Measurements from ENCODE around the gene NCAPD3. TPM values are rescaled to one million over a fixed set of nuclear protein-coding genes. Genes with fewer than 3 reads are reported as not detected.
A peak's percentile ranks its signal among the peaks of the same experiment; 100 is the strongest.
"Not testable (repeated sequence)": the region's sequence is repeated elsewhere in the genome, so short reads cannot be mapped to it uniquely, and the experiment has no call there.

Gene NCAPD3
- total and polyA plus RNA-seq, 5 donors from 2014 or later, result 12.9 to 38.2 (median 15.3) TPM

DNA sequence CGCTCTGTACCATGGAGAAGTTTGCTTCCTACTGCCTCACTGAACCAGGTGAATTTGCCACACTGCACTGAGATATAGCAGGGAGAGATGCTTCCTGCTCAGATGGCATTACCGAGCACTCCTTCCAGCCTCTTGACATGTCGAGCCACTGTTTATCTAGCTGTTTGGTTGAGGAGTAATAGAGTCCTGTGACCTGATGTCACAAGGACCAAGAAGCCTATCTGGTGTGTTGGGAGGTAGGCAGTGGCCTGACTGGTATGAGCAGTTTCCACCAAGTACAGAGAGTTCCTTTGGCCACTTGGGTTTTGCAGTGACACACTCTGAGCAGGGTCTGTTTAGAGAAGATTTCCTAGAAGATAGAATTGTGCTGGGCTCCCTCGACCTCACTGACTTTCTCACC, 34.8 kb upstream of the NCAPD3 start:
- Histone ChIP-seq H3K4me3 (ENCODE audit: low read depth, low read length) (no peak overlapping the region), H3K9me3 (ENCODE audit: control insufficient read depth in 2 of 2, low read length in 2 of 2) (no peaks in the 10 kb centered on the region), H3K27ac (ENCODE audit: insufficient read depth, low read length, poor library complexity, severe bottlenecking) (no peak overlapping the region), H3K4me1 (ENCODE audit: control insufficient read depth, insufficient read depth, low read length, poor library complexity, severe bottlenecking) (peaks cover 8% of the 10 kb centered on the region), H3K27me3 (ENCODE audit: control insufficient read depth, insufficient read depth, low read length) (no peaks in the 10 kb centered on the region), H3K36me3 (ENCODE audit: control insufficient read depth, insufficient read depth, low read length) (peaks cover 56% of the 10 kb centered on the region)
- no peaks in the 10 kb centered on the region for H3K27me3 Mint-ChIP-seq
- peak overlapping the region in 1 of 4 donors; percentile 29 for H3K4me3 Mint-ChIP-seq
- no peak for ATAC-seq (ENCODE audit: low read depth in 2 of 2)
- peaks cover 25% of the 10 kb centered on the region for H3K36me3 Mint-ChIP-seq
- H3K9me3 Mint-ChIP-seq, result no peaks in the 10 kb centered on the region
- H3K27ac Mint-ChIP-seq, result peak overlapping the region in 1 of 3 donors; percentile 17
- DNase-seq, result no peak
- peaks cover 16 to 22% (median 20%) of the 10 kb centered on the region in 4 donors for H3K4me1 Mint-ChIP-seq

DNA sequence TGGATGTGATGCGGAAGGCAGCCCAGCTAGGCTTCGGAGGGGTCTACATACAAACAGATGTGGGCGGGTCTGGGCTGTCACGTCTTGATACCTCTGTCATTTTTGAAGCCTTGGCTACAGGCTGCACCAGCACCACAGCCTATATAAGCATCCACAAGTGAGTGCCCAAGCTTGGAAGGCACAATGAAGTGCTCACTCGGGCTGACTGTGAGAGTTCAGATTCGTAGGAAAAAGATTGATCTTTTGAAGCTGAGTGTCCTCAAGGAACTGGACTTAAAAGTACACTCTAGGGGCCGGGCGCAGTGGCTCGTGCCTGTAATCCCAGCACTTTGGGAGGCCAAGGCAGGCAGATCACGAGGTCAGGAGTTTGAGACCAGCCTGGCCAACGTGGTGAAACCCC, 33.3 kb upstream of the NCAPD3 start:
- no peaks in the 10 kb centered on the region for H3K27me3 Mint-ChIP-seq
- Histone ChIP-seq H3K4me3 (ENCODE audit: low read depth, low read length) (no peak overlapping the region), H3K27ac (ENCODE audit: insufficient read depth, low read length, poor library complexity, severe bottlenecking) (no peak overlapping the region), H3K4me1 (ENCODE audit: control insufficient read depth, insufficient read depth, low read length, poor library complexity, severe bottlenecking) (peaks cover 18% of the 10 kb centered on the region), H3K9me3 (ENCODE audit: control insufficient read depth in 2 of 2, low read length in 2 of 2) (no peaks in the 10 kb centered on the region), H3K36me3 (ENCODE audit: control insufficient read depth, insufficient read depth, low read length) (peaks cover 46% of the 10 kb centered on the region), H3K27me3 (ENCODE audit: control insufficient read depth, insufficient read depth, low read length) (no peaks in the 10 kb centered on the region)
- no peak overlapping the region for H3K27ac Mint-ChIP-seq
- ATAC-seq (ENCODE audit: low read depth in 2 of 2) (no peak), DNase-seq (no peak)
- peaks cover 25% of the 10 kb centered on the region for H3K36me3 Mint-ChIP-seq
- peaks cover 22 to 37% (median 28%) of the 10 kb centered on the region in 4 donors for H3K4me1 Mint-ChIP-seq
- no peaks in the 10 kb centered on the region for H3K9me3 Mint-ChIP-seq
- H3K4me3 Mint-ChIP-seq, result no peak overlapping the region

DNA sequence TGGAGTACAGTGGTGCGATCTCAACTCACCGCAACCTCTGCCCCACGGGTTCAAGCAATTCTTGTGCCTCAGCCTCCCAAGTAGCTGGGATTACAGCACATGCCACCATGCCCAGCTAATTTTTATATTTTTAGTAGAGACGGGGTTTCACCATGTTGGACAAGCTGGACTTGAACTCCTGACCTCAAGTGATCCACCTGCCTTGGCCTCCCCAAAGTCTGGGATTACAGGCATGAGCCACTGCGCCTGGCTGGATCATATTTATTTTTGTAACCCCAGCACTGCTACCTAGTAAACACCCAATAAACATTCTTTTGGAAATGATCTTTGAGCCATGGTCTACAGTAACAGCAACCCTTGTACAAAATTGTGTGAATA, 31.4 kb upstream of the NCAPD3 start:
- Mint-ChIP-seq H3K4me3 (peak overlapping the region in 3 of 4 donors; percentile 56 to 92 (median 70)), H3K36me3 (peaks cover 19% of the 10 kb centered on the region)
- not testable (repeated sequence) for ATAC-seq (ENCODE audit: low read depth in 2 of 2)

DNA sequence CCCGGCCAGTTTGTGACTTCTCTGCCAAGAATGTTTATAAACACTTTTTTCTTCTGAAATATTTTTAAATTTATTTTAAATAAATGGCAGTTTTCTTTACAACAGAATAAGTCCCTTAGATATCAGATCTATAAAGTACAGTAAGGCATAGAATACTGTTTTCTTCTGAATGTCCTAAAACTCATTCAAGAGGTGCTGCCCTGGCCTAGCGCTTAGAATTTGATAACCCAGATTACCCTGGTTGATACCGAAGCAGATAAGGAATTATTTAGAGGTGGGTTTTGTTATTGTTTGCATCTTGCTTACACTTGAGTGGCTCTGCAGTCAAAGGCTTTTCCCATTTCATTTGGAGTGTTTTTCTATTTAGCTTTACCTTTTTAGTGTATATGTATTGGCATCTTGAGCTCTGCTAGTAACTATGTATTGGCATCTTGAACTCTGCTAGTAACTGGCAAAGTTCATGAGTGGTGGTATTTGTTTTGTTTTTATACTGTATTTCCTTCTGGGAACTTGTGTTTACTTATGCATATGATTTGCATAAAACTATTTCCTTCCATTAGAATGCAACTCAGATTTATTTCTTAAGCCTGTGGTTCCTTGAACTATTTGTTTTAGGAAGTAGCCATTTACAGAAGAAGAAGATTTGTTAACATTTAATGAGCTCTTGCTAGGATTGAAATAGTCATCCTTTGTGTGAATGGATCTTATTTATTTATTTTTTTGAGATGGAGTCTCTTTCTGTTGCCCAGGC, 30.8 kb upstream of the NCAPD3 start:
- H3K27me3 ChIP-seq (ENCODE audit: control insufficient read depth, insufficient read depth, low read length), result no peaks in the 10 kb centered on the region
- Mint-ChIP-seq H3K9me3 (no peaks in the 10 kb centered on the region), H3K27me3 (no peaks in the 10 kb centered on the region), H3K4me1 (peaks cover 23 to 48% (median 33%) of the 10 kb centered on the region in 4 donors), H3K27ac (peak overlapping the region in 1 of 3 donors; percentile 13), H3K4me3 (peak overlapping the region; percentile 92 to 100 (median 98)), H3K36me3 (peaks cover 16% of the 10 kb centered on the region)
- H3K4me1 ChIP-seq (ENCODE audit: control insufficient read depth, insufficient read depth, low read length, poor library complexity, severe bottlenecking), result peaks cover 27% of the 10 kb centered on the region
- H3K4me3 ChIP-seq (ENCODE audit: low read depth, low read length), result peak overlapping the region; percentile 81
- ATAC-seq (ENCODE audit: low read depth in 2 of 2) (no peak), DNase-seq (no peak)
- peaks cover 39% of the 10 kb centered on the region for H3K36me3 ChIP-seq (ENCODE audit: control insufficient read depth, insufficient read depth, low read length)
- H3K27ac ChIP-seq (ENCODE audit: insufficient read depth, low read length, poor library complexity, severe bottlenecking), result no peak overlapping the region
- no peaks in the 10 kb centered on the region for H3K9me3 ChIP-seq (ENCODE audit: control insufficient read depth in 2 of 2, low read length in 2 of 2)

More for the DNA sequence above, 31.4 kb upstream of the NCAPD3 start:
- DNase-seq; H3K27me3 Mint-ChIP-seq; H3K27ac Mint-ChIP-seq; H3K9me3 ChIP-seq (ENCODE audit: control insufficient read depth in 2 of 2, low read length in 2 of 2); H3K27ac ChIP-seq (ENCODE audit: insufficient read depth, low read length, poor library complexity, severe bottlenecking); H3K9me3 Mint-ChIP-seq; H3K4me3 ChIP-seq (ENCODE audit: low read depth, low read length); H3K27me3 ChIP-seq (ENCODE audit: control insufficient read depth, insufficient read depth, low read length): not testable (repeated sequence)
- H3K4me1 Mint-ChIP-seq, result peaks cover 23 to 48% (median 33%) of the 10 kb centered on the region in 4 donors
- Histone ChIP-seq H3K36me3 (ENCODE audit: control insufficient read depth, insufficient read depth, low read length) (peaks cover 39% of the 10 kb centered on the region), H3K4me1 (ENCODE audit: control insufficient read depth, insufficient read depth, low read length, poor library complexity, severe bottlenecking) (peaks cover 27% of the 10 kb centered on the region)

DNA sequence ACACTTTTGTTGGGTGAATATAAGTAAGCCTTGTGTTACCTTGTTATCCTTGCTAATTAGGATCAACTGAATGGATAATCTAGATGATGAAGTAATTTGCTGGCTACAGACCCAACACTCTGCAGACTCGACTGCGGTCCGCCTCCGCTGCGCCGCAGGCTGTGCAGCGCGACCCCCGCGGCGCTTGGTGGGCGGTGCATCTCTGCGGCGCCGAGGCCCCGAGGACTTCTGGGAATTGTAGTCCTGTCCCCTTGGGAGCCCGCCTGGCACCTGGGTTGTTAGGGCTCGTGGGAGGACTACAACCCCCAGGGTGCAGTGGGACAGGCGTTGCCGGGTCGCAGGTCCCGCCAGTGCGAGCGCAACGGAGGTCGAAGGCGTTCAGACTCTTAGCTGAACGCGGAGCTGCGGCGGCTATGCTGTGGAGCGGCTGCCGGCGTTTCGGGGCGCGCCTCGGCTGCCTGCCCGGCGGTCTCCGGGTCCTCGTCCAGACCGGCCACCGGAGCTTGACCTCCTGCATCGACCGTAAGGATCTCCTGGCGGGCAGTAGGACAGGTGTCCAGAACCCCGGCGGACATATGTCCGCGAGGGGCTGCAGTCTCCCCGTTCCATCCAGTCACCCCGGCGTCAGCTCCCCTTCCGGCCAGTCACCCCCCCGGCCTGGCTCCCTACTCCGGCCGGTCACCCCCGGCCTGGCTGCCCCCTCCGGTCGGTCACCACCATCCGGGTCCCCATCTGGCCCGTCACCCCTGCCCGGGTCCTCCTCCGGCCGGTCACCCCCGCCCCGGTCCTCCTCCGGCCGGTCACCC, 29.6 kb upstream of the NCAPD3 start, which contains the start of the genes ACAD8 and THYN1:
Gene ACAD8 (plus strand): TSS at position 381 of the 806 bp plus-strand sequence. CDS start 33 bp downstream, at position 414.
Gene THYN1 (minus strand): TSS at position 165 of the 806 bp plus-strand sequence. CDS start 470 bp downstream, outside the sequence.
- Histone ChIP-seq H3K27me3 (ENCODE audit: control insufficient read depth, insufficient read depth, low read length) (no peaks in the 10 kb centered on the region), H3K4me3 (ENCODE audit: low read depth, low read length) (peak within 1 kb of the TSS; percentile 100), H3K27ac (ENCODE audit: insufficient read depth, low read length, poor library complexity, severe bottlenecking) (peak within 1 kb of the TSS; percentile 63), H3K4me1 (ENCODE audit: control insufficient read depth, insufficient read depth, low read length, poor library complexity, severe bottlenecking) (peaks cover 27% of the 10 kb centered on the region), H3K36me3 (ENCODE audit: control insufficient read depth, insufficient read depth, low read length) (peaks cover 39% of the 10 kb centered on the region), H3K9me3 (ENCODE audit: control insufficient read depth in 2 of 2, low read length in 2 of 2) (no peaks in the 10 kb centered on the region)
- DNase-seq, result peak; percentile 94 to 98 (median 96)
- H3K27ac Mint-ChIP-seq, result peak within 1 kb of the TSS; percentile 45 to 93 (median 92)
- H3K27me3 Mint-ChIP-seq, result no peaks in the 10 kb centered on the region
- peak within 1 kb of the TSS; percentile 92 to 100 (median 98) for H3K4me3 Mint-ChIP-seq
- ATAC-seq (ENCODE audit: low read depth in 2 of 2), result peak; percentile 100
- peaks cover 14% of the 10 kb centered on the region for H3K36me3 Mint-ChIP-seq
- H3K9me3 Mint-ChIP-seq, result no peaks in the 10 kb centered on the region
- peaks cover 28 to 48% (median 37%) of the 10 kb centered on the region in 4 donors for H3K4me1 Mint-ChIP-seq

DNA sequence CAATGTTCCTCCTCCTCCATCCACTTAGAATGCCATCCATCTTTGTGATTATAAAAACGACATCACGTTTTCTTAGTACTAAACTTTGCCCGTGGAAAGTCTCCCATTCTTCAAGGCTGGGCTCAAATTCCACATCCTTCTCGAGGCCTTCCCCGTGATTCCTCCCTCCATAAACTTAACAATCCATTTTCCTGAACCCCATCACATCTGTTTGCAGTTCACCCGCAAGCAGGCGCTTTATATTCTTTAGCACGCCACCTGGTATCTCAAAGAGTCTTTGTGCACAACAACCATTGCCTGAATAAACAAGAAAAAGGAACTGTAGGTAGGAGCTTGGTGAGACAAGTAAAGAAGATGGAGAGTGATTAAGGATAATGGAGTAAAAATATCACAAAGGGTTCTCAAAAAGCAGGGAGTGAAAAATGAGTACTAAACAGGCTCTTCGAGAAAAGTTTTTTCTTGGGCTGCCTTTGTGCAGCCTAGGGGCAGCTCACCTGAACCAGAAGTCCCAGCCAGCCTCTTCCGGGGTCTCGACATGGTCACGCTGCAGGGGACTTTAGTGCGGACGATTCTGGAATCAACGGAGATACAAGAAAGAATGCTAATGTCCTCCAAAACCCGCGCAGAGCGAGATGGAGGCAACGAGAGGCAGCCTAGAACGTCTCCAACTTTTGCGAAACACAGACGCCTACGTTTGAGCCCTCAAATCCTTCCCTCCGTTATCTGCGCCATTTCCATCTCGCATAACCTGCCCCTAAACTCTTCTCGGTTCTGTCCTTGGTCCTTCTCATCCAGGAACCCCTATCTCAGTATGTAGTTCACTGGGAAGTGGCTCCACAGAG, 28.8 kb upstream of the NCAPD3 start:
- ATAC-seq (ENCODE audit: low read depth in 2 of 2), result peak; percentile 1 to 3
- peaks cover 27% of the 10 kb centered on the region for H3K4me1 ChIP-seq (ENCODE audit: control insufficient read depth, insufficient read depth, low read length, poor library complexity, severe bottlenecking)
- peak overlapping the region; percentile 45 to 93 (median 92) for H3K27ac Mint-ChIP-seq
- peaks cover 22% of the 10 kb centered on the region for H3K36me3 Mint-ChIP-seq
- no peaks in the 10 kb centered on the region for H3K9me3 Mint-ChIP-seq
- peaks cover 28 to 48% (median 37%) of the 10 kb centered on the region in 4 donors for H3K4me1 Mint-ChIP-seq
- DNase-seq, result no peak
- H3K27ac ChIP-seq (ENCODE audit: insufficient read depth, low read length, poor library complexity, severe bottlenecking), result peak overlapping the region; percentile 53
- H3K9me3 ChIP-seq (ENCODE audit: control insufficient read depth in 2 of 2, low read length in 2 of 2), result no peaks in the 10 kb centered on the region
- H3K4me3 Mint-ChIP-seq, result peak overlapping the region; percentile 92 to 100 (median 98)
- no peaks in the 10 kb centered on the region for H3K27me3 ChIP-seq (ENCODE audit: control insufficient read depth, insufficient read depth, low read length)
- peak overlapping the region; percentile 100 for H3K4me3 ChIP-seq (ENCODE audit: low read depth, low read length)
- H3K36me3 ChIP-seq (ENCODE audit: control insufficient read depth, insufficient read depth, low read length), result peaks cover 41% of the 10 kb centered on the region
- no peaks in the 10 kb centered on the region for H3K27me3 Mint-ChIP-seq

DNA sequence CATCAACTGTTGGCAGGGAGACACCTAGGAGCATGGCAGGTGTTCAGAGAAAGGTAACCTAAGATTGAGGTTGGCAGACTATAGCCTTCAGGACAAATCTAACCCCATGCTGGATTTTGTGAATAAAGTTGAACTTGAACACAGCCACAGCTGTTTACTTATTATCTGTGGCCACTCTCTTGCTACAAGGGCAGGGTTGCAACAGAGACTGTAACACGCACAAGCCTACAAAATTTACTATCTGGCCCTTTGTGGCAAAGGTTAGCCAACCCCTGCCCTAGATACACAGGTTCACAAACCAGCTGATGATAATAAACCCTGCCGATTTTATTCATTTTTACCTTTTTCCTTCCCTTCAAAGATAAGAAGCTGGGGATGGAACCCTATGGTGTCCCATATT, 26.9 kb upstream of the NCAPD3 start:
- H3K36me3 Mint-ChIP-seq, result peaks cover 24% of the 10 kb centered on the region
- no peak overlapping the region for H3K4me3 Mint-ChIP-seq
- H3K4me1 ChIP-seq (ENCODE audit: control insufficient read depth, insufficient read depth, low read length, poor library complexity, severe bottlenecking), result peaks cover 27% of the 10 kb centered on the region
- H3K27me3 ChIP-seq (ENCODE audit: control insufficient read depth, insufficient read depth, low read length), result no peaks in the 10 kb centered on the region
- peaks cover 21 to 44% (median 35%) of the 10 kb centered on the region in 4 donors for H3K4me1 Mint-ChIP-seq
- no peaks in the 10 kb centered on the region for H3K27me3 Mint-ChIP-seq
- no peak for ATAC-seq (ENCODE audit: low read depth in 2 of 2)
- H3K27ac Mint-ChIP-seq, result peak overlapping the region in 1 of 3 donors; percentile 5
- H3K36me3 ChIP-seq (ENCODE audit: control insufficient read depth, insufficient read depth, low read length), result peaks cover 52% of the 10 kb centered on the region
- H3K4me3 ChIP-seq (ENCODE audit: low read depth, low read length), result no peak overlapping the region
- no peak for DNase-seq
- no peak overlapping the region for H3K27ac ChIP-seq (ENCODE audit: insufficient read depth, low read length, poor library complexity, severe bottlenecking)
- H3K9me3 ChIP-seq (ENCODE audit: control insufficient read depth in 2 of 2, low read length in 2 of 2), result no peaks in the 10 kb centered on the region
- no peaks in the 10 kb centered on the region for H3K9me3 Mint-ChIP-seq
